ENCODE results near the gene BHLHA15.

Gene BHLHA15

GRCh38 chr7:98232799-98233198, 21.6 kb downstream of the BHLHA15 start:
- TF ChIP-seq GATA2 (IDR thresholded peaks at IDR 0.05; ENCODE audit: low read depth, low read length) (no peak), GATA3 (IDR thresholded peaks at IDR 0.05; ENCODE audit: low read depth, low read length) (no peak)

- TF ChIP-seq GATA2 (IDR thresholded peaks at IDR 0.05; ENCODE audit: low read depth, low read length), result no peak
- no peak for TF ChIP-seq GATA3 (IDR thresholded peaks at IDR 0.05; ENCODE audit: low read depth, low read length)
Observed at GRCh38 chr7:98233219-98234070, 22.2 kb downstream of the BHLHA15 start.

GRCh38 chr7:98234429-98235147, 23.3 kb downstream of the BHLHA15 start:
- no peak for TF ChIP-seq GATA3 (IDR thresholded peaks at IDR 0.05; ENCODE audit: low read depth, low read length)
- TF ChIP-seq GATA2 (IDR thresholded peaks at IDR 0.05; ENCODE audit: low read depth, low read length), result no peak

- TF ChIP-seq GATA3 (IDR thresholded peaks at IDR 0.05; ENCODE audit: low read depth, low read length) (no peak), GATA2 (IDR thresholded peaks at IDR 0.05; ENCODE audit: low read depth, low read length) (no peak)
Observed at GRCh38 chr7:98235901-98236300, 24.7 kb downstream of the BHLHA15 start.

- TF ChIP-seq GATA3 (IDR thresholded peaks at IDR 0.05; ENCODE audit: low read depth, low read length) (no peak), GATA2 (IDR thresholded peaks at IDR 0.05; ENCODE audit: low read depth, low read length) (no peak)
Observed at GRCh38 chr7:98236355-98237185, 25.3 kb downstream of the BHLHA15 start.

GRCh38 chr7:98238076-98238475, 26.8 kb downstream of the BHLHA15 start:
- TF ChIP-seq GATA2 (IDR thresholded peaks at IDR 0.05; ENCODE audit: low read depth, low read length) (no peak), GATA3 (IDR thresholded peaks at IDR 0.05; ENCODE audit: low read depth, low read length) (no peak)

GRCh38 chr7:98238976-98239375, 27.7 kb downstream of the BHLHA15 start:
- TF ChIP-seq GATA3 (IDR thresholded peaks at IDR 0.05; ENCODE audit: low read depth, low read length), result no peak
- TF ChIP-seq GATA2 (IDR thresholded peaks at IDR 0.05; ENCODE audit: low read depth, low read length), result no peak

GRCh38 chr7:98240961-98241673, 29.9 kb downstream of the BHLHA15 start:
- TF ChIP-seq GATA3 (IDR thresholded peaks at IDR 0.05; ENCODE audit: low read depth, low read length), result no peak
- TF ChIP-seq GATA2 (IDR thresholded peaks at IDR 0.05; ENCODE audit: low read depth, low read length), result no peak

GRCh38 chr7:98241674-98242241, 30.5 kb downstream of the BHLHA15 start:
- TF ChIP-seq GATA2 (IDR thresholded peaks at IDR 0.05; ENCODE audit: low read depth, low read length), result no peak
- no peak for TF ChIP-seq GATA3 (IDR thresholded peaks at IDR 0.05; ENCODE audit: low read depth, low read length)

- TF ChIP-seq GATA2 (IDR thresholded peaks at IDR 0.05; ENCODE audit: low read depth, low read length), result no peak
- TF ChIP-seq GATA3 (IDR thresholded peaks at IDR 0.05; ENCODE audit: low read depth, low read length), result no peak
Observed at GRCh38 chr7:98242342-98242741, 31.1 kb downstream of the BHLHA15 start.

GRCh38 chr7:98242934-98243333, 31.7 kb downstream of the BHLHA15 start:
- TF ChIP-seq GATA3 (IDR thresholded peaks at IDR 0.05; ENCODE audit: low read depth, low read length) (no peak), GATA2 (IDR thresholded peaks at IDR 0.05; ENCODE audit: low read depth, low read length) (no peak)

GRCh38 chr7:98244871-98245270, 33.6 kb downstream of the BHLHA15 start:
- TF ChIP-seq GATA3 (IDR thresholded peaks at IDR 0.05; ENCODE audit: low read depth, low read length), result no peak
- TF ChIP-seq GATA2 (IDR thresholded peaks at IDR 0.05; ENCODE audit: low read depth, low read length), result no peak

- TF ChIP-seq GATA2 (IDR thresholded peaks at IDR 0.05; ENCODE audit: low read depth, low read length), result no peak
- no peak for TF ChIP-seq GATA3 (IDR thresholded peaks at IDR 0.05; ENCODE audit: low read depth, low read length)
Observed at GRCh38 chr7:98248156-98248555, 36.9 kb downstream of the BHLHA15 start.
